GM21515 (cell line): ENCODE results near the gene SLC36A4.
"Not testable (repeated sequence)": the region's sequence is repeated elsewhere in the genome, so short reads cannot be mapped to it uniquely, and the experiment has no call there.

Experiments
- ATAC-seq: cut with Tn5 transposase; IDR thresholded peaks from one replicate; pipeline ENCODE4 v1.9.1; 2021; ENCODE audit not compliant: unreplicated experiment

SLC36A4 gene

DNA sequence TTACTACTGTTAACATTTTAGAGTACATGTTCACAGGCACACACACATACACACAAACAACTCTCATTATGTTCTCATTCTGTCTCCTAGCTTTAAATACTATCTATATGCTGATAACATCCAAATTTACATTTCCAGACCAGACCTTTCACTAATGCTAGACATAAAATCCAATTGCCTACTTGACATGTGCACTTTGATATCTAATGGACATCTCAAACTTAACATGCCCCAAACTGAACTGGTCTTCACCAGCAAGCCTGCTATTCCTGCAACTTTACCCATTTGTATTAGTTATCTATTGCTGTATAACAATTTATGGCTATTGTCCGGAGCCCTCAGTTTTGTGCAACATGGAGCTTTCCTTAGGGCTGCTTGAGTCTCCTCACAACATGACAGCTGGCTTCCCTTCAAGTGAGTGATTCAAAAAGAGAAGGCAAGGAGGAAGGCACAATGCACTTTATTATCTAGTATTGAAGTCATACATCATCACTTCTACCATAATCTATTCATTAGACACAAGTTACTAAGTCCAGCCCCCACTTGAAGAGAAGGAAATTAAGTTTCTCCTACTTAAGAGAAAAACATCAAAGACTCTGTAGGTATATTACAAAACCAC is 3.0 kb downstream of the SLC36A4 start:
- no peak for ATAC-seq

GRCh38 chr11:93193731-93194130 is 4.1 kb downstream of the SLC36A4 start:
- no peak for ATAC-seq

DNA sequence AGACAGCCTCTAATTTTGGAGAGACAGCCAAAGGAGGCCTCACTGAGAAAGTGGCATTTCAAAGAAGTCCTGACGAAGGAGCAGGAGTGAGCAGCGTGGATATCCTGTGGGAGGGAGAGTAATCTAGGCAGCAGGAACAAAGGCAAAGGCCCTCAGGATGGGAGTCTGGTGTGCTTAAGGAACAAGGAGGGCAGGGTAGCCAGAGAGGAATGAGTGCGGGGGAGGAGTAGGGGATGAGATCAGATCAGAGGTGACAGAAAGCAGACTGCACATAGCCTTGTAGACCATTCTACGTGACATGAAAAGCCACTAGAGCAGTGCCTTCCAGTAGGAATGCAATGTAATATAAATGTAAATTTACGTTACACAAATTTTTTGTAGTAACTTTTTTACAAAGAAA is 5.6 kb downstream of the SLC36A4 start:
- ATAC-seq: no peak

- no peak for ATAC-seq
These were observed 8.3 kb downstream of the SLC36A4 start for GRCh38 chr11:93189462-93189861.

DNA sequence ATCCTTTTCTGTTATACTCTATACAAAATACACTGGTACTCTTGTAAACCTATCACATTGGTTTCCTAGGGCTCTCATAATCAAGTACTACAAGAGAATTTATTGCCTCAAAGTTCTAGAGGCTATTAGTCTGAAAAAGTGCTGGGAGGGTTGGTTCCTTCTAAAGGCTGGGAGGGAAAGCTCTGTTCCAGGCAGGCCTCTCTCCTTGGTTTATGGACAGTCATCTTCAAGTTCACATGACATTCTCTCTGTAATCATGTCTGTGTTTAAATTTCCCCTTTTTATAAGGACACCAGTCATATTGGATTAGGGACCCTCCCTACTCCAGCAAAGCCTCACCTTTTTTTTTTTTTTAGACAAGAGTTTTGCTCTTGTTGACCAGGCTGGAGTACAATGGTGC is 9.1 kb downstream of the SLC36A4 start:
- no peak for ATAC-seq

DNA sequence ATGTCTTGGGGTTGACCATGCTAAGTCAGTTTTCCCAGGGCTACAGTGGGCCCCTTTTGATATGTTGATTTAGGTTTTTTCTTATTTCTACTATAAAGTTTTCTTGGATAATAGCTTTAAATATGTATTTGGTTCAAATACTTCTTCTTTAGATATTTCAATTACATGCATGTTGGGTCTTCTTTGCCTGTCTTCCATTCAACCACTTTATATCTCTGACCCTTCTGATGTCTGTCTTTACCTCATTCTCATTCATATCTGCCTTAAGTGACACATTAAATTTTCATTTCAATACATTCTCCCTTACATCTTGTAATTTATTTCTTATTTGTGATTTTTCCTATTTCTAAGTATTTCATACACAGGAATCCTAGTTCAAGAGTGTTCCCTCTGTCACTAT is 10.5 kb downstream of the SLC36A4 start:
- no peak for ATAC-seq

DNA sequence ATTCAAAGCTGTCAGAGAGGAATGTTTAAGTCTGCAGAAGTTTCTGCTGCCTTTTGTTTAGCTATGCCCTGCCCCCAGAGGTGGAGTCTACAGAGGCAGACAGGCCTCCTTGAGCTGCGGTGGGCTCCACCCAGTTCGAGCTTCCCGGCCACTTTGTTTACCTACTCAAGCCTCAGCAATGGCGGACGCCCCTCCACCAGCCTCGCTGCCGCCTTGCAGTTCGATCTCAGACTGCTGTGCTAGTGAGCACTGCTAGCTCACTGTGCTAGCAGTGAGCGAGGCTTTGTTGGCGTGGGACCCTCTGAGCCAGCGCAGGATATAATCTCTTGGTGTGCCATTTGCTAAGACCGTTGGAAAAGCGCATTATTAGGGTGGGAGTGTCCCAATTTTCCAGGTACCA is 19.9 kb downstream of the SLC36A4 start:
- not testable (repeated sequence) for ATAC-seq

DNA sequence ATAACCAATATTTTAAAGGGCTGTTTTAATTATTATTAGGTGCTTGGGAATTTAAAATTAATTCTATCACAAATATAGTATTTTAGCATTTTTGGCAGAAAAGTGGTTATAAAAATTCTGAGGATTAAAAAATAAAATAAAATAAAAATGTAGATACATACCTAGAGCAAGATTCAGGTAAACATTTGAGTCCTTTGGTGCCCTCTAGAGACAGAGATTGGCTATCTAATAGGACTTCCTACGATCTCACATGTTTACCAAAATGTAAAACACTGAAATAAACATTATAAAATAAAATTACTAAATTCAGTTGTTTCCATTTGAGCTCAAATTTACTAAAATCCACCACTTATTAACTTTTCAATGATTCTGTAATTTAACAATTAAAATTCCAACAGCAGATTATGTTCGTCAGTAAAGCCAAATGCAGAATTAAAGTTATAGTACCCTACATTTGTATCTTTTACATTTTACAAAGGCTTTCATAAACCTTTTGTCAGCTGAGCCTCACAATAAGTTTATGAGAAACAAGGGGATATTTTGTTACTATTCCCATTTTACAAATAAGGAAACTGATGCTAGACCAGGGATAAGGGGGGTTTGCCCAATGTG is 27.7 kb downstream of the SLC36A4 start:
- ATAC-seq: no peak

DNA sequence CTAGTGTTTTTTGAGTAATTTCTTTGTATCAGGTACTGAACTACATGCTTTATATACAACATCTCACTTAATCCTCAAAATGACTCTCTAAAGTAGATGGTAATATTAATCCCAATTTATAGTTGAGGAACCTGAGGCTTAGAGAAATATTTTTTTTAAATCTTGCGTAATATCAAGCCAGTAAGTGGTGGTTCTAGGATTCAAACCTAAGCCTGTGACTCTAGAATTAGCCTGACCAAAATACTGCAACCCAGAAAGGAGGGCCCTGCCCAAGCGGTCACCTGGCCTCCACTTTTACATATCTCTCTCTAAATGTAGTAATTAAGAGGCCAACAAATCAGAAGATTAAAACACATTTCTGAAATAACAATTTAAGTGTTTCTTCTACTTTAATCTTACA is 28.6 kb downstream of the SLC36A4 start:
- no peak for ATAC-seq

DNA sequence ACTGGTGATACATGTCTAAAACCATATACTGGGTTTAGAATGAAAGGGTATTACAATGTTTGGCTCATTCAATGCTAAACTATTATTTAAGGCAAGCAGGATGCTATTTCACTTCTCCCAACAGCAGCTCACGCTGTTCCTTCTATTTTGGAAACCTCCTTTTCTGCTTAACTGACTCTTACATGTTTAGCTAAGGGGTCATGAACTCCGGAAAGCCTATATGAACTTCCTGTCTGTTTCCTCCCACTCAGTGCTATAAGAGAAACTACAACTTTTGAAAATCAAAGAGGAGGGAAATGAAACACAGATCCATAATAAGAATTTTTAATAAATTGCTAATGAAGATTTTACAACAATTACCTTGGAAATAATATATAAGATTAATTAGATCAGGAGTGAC is 30.9 kb downstream of the SLC36A4 start:
- ATAC-seq: peak; percentile 50

GRCh38 chr11:93166194-93166593 is 31.6 kb downstream of the SLC36A4 start:
- peak; percentile 46 for ATAC-seq

DNA sequence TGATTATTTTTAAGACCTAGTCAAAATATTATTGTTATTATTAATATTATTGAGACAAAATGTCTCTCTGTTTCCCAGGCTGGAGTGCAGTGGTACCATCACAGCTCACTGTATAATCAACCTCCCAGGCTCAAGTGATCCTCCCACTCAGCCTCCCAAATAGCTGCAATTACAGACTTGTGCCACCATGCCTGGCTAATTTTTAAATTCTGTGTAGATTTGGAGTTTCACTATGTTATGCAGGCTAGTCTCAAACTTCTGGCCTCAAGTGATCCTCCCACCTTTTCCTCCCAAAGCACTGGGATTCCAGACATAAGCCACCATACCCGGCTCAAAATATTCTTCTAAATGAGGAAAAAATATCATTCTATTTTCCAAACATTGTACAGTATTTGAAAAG is 37.0 kb downstream of the SLC36A4 start:
- no peak for ATAC-seq

DNA sequence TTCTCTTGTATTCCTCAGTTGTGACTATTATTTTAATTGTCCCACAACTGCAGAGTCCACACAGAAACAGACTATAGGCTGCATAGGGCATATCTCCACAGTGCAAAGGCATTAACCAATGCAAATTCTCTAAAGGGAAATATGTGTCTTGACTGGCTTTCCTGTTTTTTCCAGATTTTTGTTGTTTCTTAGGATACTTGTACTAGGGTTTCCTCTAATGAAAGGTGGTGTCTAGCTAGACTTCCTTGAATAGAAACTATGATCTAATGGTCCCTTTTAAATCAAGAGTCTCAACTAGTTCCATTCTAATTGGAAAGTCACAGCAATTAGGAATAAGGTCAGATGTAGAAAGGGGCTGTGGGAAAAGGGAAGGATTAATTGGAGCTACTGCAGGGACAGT is 37.6 kb downstream of the SLC36A4 start:
- no peak for ATAC-seq

DNA sequence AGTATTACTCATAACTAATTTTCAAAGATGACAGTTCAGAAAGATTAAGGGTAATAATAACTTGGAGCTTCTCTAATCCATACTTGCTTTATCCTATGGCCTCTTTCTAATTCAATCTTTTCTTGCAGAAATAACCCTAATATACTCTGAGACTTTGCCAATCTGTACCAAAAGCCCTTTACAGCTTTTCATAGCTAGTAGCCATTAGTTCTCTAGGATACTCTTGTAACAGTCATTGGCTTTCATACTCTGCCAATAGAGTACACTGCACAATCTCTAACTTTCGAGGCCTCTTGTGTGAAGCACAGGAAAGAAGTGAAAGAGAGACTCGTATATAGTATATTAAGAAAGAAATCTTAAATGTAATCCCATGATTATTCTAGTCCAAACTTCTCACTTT is 38.1 kb downstream of the SLC36A4 start:
- no peak for ATAC-seq

DNA sequence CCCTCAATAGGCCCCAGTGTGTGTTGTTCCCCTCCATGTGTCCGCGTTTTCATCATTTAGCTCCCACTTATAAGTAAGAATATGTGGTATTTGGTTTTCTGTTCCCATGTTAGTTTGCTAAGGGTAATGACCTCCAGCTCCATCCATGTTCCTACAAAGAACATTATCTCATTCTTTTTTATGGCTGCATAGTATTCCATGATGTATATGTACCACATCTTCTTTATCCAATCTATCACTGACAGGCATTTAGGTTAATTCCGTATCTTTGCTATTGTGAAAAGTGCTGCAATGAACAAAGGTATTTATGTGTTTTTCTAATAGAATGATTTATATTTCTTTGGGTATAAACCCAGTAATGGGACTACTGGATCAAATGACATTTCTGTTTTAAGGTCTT is 42.1 kb downstream of the SLC36A4 start:
- no peak for ATAC-seq

GRCh38 chr11:93145390-93145915 is 52.3 kb downstream of the SLC36A4 start:
- no peak for ATAC-seq

DNA sequence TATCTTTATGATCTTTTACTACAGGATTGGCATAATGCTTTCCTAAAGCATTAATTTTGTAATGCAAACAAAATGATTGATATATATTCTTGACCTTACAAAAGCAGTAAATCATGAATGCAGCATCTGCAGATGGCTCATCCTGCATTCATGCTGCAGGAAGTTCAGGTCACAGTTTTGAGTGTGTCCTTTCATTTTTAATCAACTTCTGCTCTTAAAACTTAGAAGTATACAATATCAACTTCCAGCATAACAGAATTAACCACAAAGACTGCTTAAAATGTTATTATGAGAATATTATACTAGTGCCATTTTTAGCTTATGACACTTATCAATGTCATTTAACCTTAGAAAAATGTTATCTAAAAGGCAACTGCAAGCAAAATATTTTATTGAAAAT is 54.0 kb downstream of the SLC36A4 start:
- ATAC-seq: peak; percentile 70

GRCh38 chr11:93143186-93143585 is 54.6 kb downstream of the SLC36A4 start:
- ATAC-seq: no peak

DNA sequence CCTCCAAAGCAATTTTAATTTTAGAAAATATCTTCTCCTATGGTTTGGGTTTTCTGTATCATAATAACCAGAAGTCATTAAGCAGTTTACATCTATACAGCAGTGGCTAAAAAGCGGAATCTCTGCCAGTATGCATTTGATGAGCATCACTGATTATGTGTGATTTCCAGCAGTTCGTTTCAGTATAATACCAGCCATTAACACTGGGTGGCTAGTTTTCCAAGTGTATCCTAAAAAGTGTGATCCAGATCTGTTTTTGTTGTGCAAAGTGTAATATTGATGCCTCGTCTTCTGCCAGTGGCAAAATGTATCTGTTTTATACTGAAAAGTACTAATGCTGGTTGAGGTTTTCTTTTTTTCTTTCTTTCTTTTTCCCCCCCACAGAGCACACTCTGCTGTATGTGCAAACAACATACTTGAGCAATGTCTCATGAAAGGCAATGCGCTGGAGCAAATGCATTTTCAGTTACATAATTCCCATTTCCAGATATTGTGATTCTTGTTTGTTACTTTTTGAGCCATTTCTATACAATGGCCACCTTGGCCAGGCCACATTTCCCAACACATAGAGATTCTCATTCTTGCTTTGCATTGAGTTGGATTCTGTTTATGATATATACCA is 64.2 kb downstream of the SLC36A4 start:
- no peak for ATAC-seq

- ATAC-seq: no peak
These were observed 65.0 kb downstream of the SLC36A4 start for GRCh38 chr11:93132836-93133235.

DNA sequence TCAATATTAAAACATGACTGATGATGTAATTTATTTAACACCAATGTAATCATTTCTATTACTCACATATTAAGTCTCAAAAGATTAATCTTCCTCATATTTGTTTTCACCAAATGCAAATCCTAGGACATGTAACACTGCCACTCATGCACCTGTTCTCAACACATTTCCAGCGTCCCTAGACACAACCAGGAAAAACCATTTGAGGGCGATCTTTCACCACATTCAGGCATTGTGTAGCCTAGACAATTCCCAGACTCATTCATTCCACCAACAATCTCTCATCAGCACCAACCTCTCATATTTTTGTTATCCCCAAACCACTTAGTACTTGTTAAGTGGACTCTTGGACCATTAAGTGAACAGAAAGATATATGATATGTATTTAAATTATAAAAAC is 66.1 kb downstream of the SLC36A4 start:
- ATAC-seq: no peak

DNA sequence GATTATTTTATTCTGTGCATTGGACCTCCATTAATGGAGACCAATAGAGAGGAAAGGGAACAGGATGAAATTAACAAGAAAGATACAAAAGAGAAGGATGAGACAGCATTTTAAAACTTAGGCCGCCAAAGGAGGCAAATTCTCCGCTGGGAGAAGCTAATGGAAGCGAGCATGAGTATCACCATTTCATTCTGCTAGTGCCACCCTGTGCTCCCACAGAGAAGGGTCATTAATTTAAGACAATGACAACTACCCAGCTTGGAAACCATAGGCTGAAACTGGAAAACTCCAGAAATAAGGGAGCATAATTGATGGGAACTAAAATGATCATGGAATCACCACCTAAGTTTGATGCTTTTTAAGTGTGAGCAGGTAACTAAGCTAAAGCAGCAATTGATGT is 69.2 kb downstream of the SLC36A4 start:
- no peak for ATAC-seq
